Measurements from ENCODE around the gene KIR2DL4.
"Not testable (repeated sequence)": the region's sequence is repeated elsewhere in the genome, so short reads cannot be mapped to it uniquely, and the experiment has no call there.

KIR2DL4 gene

DNA sequence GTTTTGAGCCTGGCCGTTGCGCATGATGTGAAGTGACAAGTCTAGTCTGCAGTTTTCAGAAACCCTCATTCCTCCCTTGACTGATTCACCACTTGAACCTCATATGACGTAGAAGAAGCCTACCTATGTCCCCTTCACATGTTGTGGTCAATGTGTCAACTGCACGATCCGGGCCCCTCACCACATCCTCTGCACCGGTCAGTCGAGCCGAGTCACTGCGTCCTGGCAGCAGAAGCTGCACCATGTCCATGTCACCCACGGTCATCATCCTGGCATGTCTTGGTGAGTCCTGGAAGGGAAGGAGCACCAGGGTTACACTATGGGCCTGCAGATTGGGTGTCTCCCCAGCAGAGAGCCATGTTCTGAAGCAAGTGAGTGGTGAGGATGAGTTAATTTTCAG is at the start of gene KIR2DL4:
TSS of gene KIR2DL4 (plus strand) at position 201 of the 400 bp plus-strand sequence. CDS start at position 243, 42 bp downstream.
- DNase-seq: no peak

DNA sequence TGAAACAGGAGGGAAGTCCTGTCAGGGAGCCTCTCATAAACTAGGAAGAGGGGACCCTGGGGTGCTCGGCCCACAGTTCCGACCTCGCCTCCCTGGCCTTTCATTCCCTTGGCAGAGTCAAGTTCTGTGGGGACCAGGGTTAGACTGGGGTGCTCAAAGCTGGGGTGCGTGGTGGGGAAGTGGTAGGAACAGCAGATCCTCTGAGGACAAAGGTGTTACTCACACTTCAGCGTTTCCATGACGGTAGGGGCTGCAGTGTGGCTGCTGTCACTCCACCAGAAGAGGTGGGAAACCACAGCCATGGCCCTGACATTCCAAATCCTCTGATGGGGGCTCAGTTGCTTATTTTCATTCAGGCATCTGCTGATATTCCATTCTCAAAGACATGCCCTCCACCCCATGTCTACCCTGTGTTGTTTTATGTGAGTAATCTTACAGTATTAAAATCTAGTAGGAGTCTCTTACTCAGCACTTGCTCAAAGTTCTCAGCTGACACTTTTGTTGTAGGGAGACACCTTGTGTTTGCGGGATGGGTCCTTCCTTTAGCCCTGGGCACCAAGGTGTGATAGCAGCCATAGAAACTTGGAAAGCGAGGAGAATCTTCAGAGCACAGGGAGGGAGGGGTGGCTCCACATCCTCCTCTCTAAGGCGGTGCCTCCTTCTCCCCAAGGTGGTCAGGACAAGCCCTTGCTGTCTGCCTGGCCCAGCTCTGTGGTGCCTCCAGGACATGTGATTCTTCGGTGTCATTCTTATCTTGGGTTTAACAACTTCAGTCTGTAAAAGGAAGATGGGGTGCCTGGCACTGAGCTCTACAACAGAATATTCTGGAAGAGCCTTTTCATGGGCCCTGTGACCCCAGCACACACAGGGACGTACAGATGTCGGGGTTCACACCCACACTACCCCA is 47.0 kb upstream of the KIR2DL4 start:
- not testable (repeated sequence) for DNase-seq

DNA sequence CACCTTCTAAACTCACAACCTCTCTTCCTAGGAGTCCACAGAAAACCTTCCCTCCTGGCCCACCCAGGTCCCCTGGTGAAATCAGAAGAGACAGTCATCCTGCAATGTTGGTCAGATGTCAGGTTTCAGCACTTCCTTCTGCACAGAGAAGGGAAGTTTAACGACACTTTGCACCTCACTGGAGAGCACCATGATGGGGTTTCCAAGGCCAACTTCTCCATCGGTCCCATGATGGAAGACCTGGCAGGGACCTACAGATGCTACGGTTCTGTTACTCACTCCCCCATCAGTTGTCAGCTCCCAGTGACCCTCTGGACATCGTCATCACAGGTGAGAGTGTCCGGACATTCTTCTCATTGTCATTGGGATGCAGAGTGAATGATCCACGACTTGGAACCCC is 44.8 kb upstream of the KIR2DL4 start:
- DNase-seq: not testable (repeated sequence)

DNA sequence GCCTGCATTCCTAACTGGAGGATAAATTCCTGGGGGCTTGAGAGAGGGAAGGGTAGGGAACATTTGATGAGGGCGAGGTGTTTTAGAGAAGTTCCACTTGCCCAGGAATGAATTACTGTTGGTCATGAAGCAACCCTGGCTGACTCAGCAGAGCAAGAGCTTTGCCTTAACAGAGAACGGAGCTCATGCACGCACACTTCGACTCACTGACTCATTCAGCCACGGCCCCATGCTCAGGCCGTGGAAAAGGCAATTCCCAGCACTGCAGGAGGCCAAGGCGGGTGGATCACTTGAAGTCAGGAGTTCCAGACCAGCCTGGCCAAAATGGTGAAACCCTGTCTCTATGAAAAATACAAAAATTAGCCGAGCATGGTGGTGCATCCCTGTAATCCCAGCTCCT is 39.2 kb upstream of the KIR2DL4 start:
- DNase-seq: not testable (repeated sequence)

DNA sequence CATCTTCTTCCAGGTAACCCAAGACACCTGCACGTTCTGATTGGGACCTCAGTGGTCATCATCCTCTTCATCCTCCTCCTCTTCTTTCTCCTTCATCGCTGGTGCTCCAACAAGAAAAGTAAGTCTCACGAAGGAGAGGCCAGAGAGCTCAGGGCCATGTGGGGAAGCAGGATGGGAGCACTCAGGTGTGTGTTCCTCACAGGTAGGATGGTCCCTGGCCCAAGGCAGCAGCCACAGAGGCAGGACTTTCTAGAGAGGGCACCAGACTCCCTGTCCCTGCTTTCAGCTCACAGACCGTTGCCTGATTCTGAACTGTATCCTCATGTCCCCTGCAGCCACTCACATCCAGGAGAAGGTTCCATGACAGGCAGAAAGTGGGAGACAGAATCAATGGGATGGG is 36.9 kb upstream of the KIR2DL4 start:
- DNase-seq: not testable (repeated sequence)

DNA sequence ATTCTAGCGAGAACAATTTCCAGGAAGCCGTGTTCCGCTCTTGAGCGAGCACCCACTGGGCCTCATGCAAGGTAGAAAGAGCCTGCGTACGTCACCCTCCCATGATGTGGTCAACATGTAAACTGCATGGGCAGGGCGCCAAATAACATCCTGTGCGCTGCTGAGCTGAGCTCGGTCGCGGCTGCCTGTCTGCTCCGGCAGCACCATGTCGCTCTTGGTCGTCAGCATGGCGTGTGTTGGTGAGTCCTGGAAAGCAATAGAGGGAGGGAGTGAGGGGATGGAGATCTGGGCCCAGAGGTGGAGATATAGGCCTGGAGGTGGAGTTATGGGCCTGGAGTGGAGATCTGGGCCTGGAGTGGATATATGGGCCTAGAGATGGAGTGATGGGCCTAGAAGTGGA is 33.8 kb upstream of the KIR2DL4 start, which contains the start of gene KIR2DL1:
TSS of gene KIR2DL1 (plus strand) at position 148 of the 400 bp plus-strand sequence. CDS start at position 206, 58 bp downstream.
- DNase-seq: not testable (repeated sequence)

DNA sequence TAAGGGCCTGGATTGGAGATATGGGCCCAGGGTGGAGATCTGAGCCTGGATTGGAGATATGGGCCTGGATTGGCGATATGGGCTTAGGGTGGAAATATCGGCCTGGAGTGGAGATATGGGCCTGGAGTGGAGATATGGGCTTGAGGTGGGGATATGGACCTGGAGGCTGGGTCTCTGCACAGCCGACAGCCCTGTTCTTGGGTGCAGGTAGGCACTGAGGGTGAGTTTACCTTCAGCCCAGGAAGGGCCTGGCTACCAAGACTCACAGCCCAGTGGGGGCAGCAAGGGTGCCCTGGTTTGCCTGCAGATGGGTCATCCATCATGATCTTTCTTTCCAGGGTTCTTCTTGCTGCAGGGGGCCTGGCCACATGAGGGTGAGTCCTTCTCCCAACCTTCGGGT is 32.9 kb upstream of the KIR2DL4 start:
- DNase-seq: not testable (repeated sequence)

DNA sequence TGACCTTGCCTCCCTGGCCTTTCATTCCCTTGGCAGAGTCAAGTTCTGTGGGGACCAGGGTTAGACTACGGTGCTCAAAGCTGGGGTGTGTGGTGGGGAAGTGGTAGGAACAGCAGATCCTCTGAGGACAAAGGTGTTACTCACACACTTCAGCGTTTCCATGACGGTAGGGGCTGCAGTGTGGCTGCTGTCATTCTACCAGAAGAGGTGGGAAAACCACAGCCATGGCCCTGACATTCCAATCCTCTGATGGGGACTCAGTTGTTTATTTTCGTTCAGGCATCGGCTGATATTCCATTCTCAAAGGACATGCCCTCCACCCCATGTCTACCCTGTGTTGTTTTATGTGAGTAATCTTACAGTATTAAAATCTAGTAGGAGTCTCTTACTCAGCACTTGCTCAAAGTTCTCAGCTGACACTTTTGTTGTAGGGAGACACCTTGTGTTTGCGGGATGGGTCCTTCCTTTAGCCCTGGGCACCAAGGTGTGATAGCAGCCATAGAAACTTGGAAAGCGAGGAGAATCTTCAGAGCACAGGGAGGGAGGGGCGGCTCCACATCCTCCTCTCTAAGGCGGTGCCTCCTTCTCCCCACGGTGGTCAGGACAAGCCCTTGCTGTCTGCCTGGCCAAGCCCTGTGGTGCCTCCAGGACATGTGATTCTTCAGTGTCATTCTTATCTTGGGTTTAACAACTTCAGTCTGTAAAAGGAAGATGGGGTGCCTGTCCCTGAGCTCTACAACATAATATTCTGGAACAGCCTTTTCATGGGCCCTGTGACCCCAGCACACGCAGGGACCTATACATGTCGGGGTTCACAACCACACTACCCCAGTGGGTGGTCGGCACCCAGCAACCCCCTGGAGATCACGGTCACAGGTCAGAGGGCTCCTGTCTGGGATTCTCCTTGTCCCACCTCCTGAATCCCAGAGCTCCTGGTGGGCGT is 32.1 kb upstream of the KIR2DL4 start:
- not testable (repeated sequence) for DNase-seq

DNA sequence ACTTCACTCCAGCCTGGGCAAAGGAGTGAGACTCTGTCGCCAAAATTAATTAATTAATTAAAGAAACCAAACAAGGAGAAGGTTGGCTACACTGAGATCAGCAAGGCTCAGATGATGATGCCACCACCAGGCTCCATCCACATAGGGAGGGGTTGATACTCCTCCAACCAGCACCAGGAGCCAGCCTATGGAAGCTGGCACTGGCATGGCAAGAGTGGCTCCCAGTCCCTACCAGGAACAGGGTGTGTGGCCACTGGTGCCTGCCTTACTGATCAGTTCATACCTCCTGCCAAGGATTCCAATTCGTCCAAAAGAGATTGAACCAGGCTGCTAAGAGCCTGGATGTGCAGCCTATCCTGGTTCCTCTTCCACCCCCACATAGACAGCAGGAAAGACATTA is 30.7 kb upstream of the KIR2DL4 start:
- not testable (repeated sequence) for DNase-seq

DNA sequence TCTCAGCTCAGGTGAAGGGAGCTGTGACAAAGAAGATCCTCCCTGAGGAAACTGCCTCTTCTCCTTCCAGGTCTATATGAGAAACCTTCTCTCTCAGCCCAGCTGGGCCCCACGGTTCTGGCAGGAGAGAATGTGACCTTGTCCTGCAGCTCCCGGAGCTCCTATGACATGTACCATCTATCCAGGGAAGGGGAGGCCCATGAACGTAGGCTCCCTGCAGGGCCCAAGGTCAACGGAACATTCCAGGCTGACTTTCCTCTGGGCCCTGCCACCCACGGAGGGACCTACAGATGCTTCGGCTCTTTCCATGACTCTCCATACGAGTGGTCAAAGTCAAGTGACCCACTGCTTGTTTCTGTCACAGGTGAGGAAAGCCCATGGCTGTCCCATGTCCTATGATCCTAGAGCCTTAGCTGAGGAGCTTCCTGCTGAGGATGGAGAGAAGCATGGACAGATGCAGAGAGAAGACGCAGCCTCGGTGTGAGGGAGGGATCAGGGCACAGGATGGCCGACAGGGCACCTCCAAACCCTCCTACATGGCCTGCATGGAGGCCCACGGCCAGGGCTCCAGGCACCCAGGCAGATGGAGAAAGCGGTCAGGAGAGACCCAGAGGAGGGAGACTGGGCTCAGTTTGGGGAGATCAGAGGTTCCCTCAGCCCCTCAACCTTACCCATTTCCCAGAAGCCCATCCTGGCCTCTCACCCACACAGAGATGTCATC is 28.2 kb upstream of the KIR2DL4 start:
- not testable (repeated sequence) for DNase-seq

DNA sequence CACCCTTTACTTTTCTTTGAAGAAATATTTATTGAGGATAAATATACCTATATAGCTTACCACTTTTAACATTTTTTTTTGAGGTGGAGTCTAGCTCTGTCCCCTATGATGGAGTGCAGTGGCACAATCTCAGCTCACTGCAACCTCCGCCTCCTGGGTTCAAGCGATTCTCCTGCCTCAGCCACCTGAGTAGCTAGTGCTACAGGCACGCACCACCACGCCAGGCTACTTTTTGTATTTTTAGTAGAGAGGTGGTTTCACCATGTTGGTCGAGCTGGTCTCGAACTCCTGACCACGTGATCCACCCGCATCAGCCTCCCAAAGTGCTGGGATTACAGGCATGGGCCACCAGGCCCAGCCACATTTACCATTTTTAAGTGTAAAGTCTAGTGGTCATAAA is 27.6 kb upstream of the KIR2DL4 start:
- not testable (repeated sequence) for DNase-seq

DNA sequence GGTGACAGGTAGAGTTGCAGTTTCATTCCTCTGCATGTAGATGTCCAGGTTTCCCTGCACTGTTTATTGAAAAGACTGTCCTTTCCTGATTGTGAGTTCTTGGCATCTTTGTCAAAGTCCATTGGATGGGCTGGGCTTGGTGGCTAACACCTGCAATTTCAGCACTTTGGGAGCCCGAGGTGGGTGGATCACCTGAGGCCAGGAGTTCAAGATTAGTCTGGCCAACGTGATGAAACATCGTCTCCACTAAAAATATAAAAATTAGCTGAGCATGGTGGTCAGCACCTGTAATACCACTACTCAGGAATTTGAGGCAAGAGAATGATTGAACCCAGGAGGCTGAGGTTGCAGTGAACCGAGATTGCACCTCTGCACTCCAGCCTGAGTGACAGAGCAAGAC is 25.6 kb upstream of the KIR2DL4 start:
- not testable (repeated sequence) for DNase-seq

DNA sequence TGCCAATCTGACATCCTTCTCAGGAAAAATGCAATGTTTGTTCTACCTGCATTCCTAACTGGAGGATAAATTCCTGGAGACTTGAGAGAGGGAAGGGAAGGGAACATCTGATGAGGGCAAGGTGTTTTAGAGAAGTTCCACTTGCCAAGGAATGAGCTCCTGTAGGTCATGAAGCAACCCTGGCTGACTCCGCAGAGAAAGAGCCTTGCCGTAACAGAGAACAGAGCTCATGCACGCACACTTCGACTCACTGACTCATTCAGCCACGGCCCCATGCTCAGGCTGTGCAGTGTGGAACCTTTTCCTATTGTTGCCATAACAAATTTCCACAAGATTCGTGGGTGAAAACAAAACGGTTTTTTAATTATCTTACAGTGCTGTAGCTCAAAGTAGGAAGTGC is 24.5 kb upstream of the KIR2DL4 start:
- not testable (repeated sequence) for DNase-seq

DNA sequence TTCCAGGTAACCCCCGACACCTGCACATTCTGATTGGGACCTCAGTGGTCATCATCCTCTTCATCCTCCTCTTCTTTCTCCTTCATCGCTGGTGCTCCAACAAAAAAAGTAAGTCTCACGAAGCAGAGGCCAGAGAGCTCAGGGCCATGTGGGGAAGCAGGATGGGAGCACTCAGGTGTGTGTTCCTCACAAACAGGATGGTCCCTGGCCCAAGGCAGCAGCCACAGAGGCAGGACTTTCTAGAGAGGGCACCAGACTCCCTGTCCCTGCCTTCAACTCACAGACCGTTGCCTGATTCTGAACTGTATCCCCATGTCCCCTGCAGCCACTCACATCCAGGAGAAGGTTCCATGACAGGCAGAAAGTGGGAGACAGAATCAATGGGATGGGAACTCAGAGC is 20.5 kb upstream of the KIR2DL4 start:
- DNase-seq: not testable (repeated sequence)

DNA sequence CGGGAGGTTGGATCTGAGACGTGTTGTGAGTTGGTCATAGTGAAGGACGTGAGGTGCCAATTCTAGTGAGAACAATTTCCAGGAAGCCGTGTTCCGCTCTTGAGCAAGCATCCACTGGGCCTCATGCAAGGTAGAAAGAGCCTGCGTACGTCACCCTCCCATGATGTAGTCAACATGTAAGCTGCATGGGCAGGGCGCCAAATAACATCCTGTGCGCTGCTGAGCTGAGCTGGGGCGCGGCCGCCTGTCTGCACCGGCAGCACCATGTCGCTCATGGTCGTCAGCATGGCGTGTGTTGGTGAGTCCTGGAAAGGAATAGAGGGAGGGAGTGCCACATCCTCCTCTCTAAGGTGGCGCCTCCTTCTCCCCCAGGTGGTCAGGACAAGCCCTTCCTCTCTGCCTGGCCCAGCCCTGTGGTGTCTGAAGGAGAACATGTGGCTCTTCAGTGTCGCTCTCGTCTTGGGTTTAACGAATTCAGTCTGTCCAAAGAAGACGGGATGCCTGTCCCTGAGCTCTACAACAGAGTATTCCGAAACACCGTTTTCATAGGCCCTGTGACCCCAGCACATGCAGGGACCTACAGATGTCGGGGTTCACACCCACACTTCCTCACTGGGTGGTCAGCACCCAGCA is 17.2 kb upstream of the KIR2DL4 start:
- DNase-seq: not testable (repeated sequence)

DNA sequence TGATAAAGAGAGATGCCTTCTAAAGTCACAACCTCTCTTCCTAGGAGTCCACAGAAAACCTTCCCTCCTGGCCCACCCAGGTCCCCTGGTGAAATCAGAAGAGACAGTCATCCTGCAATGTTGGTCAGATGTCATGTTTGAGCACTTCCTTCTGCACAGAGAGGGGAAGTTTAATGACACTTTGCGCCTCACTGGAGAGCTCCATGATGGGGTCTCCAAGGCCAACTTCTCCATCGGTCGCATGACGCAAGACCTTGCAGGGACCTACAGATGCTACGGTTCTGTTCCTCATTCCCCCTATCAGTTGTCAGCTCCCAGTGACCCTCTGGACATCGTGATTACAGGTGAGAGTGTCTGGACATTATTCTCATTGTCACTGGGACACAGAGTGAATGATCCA is 15.3 kb upstream of the KIR2DL4 start:
- DNase-seq: not testable (repeated sequence)

DNA sequence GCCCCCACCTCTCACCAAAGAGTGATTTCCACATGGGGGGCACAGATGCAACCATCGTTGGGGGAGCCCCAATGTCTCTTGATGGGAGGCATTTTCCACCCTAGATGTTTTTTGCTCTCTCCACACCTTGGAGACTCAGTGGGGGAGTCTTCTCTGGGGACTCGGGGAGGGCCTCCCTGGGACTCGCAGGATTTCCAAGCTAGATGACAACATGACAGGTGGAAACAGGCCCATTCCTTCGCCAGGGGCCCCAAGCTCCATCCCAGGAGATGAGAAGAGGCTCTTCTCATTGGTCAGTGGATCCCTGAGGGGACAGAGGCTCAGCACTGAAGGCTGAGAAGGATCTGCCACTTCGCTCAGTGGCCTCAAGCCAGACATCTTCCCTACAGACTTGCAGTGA is 12.7 kb upstream of the KIR2DL4 start:
- DNase-seq: no peak

DNA sequence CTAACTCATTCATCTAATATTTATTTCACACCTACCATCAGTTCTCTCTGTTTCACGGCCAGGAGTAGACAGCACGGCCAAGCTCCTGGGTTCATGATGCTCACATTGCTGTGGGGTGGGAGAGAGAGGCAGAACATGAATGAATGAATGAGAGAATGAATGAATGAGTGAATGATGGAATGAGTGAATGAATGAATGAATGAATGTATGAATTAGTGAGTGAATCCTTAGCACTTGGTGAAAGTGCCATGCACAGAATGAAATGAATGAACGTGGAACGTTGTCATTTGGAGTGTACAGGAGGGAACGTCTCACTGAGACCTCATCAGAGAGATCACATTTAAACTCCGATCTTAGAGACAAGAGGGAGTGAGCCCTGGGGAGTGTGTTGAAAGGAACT is 11.9 kb upstream of the KIR2DL4 start:
- DNase-seq: no peak

DNA sequence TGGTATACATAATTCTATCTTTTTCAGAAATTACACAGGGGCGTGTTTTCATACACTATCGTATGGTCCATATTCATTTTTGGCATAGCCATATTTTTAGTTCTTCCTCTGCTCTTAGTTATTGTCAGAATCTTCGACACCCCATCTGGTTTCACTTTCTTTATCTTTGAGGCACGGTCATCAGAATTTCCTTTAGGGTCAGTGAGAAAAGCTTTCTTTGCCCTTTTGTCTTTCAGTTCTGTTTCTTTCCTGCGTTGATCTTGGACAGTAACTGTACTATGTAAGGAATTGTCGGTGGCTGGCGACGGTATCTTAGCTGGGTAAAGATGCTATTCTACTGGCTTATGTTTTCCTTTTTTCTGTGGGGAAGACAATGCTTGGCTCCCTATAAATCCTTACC is 10.6 kb upstream of the KIR2DL4 start:
- no peak for DNase-seq

DNA sequence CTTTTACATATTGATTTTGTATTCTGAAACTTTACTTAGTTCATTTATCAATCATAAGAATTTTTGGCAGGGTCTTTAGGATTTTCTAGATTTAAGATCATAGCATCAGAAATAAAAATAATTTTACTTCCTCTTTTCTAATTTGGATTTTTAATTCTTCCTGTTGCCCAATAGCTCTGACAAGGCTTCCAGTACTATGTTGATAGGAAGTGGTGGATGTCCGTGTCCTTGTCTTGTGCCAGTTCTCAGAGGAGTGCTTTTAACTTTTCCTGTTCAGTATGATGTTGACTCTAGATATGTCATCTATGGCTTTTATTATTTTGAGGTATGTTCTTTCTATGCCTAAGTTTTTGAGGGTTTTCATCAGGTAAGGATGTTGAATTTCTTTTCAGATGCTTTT is 7.7 kb upstream of the KIR2DL4 start:
- DNase-seq: no peak

DNA sequence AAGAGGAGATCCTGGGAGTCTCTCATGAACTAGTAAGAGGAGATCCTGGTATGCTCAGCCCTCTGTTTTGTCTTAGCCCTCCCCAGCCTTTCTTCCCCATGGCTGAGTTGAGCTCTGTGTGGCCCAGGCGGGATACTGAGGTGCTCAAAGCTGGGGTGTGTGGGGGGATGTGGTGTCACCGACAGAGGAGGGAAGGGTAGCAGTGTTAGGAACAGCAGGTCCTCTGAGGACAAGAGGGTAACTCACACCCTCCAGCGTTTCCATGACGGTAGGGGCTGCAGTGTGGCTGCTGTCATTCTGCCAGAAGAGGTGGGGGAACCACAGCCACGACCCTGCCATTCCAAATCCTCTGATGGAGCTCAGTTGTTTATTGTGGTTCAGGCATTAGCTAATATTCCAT is 691 bp downstream of the KIR2DL4 start:
- DNase-seq: no peak

DNA sequence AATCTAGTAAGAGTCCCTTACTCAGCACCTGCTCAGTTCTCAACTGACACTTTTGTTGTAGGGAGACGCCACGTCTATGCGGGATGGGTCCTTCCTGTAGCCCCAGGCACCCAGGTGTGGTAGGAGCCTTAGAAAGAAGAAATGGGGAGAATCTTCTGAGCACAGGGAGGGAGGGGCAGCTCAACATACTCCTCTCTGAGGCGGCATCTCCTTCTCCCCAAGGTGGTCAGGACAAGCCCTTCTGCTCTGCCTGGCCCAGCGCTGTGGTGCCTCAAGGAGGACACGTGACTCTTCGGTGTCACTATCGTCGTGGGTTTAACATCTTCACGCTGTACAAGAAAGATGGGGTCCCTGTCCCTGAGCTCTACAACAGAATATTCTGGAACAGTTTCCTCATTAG is 1.2 kb downstream of the KIR2DL4 start:
- no peak for DNase-seq

All from NCI-H345 (cell line).